Kidney capillary endothelial cell (primary cell): Measurements from ENCODE around the gene ARAP2.
A peak's percentile ranks its signal among the peaks of the same experiment; 100 is the strongest.
"Not testable (repeated sequence)": the region's sequence is repeated elsewhere in the genome, so short reads cannot be mapped to it uniquely, and the experiment has no call there.

Source experiments
- DNase-seq: peaks from one replicate; pipeline ENCODE4 v3.0.0-alpha.2; 2018; ENCODE audit warnings: low spot score

Gene ARAP2

DNA sequence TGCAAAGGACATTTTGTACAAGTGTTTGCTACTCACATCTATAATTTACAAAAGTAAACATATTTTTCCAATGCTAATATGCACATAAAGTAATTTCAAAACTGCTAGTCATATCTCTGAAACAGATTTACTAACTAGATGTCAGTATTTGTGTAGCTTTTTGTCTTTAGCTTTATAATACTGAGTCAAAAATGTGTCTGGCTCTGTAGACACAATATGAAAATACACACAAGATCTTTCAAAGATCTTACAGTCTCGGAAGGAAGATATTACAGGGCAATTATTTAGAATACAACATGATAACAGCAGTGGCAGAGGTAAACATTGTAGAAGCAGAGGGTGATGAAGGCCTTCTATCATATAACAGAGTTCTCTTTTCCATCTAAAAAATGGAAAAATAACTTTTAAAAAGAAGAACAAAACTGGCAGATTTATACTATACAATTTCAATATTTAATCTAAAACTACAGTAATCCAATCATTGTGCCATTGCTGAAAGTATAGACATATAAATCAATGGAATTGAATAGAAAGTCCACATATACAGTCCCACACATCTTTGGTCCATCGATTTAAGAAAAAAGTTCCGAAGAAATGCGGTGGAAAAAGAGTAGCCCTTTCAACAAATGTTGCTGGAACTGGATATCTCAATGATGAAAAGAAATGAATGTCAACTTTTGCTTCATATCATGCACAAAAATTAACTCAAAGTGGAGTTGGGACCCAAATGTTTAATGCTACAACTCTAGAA lies 29.4 kb downstream of the ARAP2 start:
- DNase-seq: no peak

DNA sequence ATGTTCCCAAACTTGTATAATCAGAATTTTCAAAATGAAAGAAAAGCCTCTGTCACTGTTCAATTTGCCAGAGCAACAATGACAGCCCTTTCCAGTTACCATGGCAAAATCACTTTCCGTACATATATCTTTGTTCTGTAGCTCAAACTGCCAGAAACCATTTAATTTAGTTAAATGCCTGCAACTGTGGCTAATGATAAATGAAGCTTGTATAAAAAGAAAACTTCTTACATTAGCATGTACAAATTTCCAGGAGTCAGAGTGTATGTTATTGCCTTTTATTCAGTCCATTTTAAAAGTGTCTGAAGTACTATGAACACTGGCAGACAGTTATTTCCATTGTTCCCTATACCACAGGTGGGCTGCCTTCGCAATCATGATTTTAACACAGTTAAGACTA lies 30.3 kb downstream of the ARAP2 start:
- DNase-seq: no peak

DNA sequence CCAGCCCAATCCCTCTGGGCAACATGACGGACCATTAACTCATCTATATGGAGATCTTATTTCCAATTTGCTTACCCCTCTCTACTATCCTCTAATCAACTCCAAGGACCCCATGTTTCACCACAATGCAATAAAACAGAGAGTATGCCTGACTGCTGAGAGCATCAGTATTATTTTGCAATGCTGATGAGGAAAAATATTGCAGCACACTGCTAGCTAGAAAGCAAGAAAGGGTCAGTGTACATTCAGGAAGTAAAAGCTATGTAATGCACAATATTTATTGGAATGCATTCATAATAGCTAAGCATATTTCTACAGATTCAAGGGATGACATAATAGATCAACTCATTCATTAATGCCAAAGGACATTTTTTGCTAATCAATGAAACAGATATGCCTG lies 33.2 kb downstream of the ARAP2 start:
- DNase-seq: no peak

DNA sequence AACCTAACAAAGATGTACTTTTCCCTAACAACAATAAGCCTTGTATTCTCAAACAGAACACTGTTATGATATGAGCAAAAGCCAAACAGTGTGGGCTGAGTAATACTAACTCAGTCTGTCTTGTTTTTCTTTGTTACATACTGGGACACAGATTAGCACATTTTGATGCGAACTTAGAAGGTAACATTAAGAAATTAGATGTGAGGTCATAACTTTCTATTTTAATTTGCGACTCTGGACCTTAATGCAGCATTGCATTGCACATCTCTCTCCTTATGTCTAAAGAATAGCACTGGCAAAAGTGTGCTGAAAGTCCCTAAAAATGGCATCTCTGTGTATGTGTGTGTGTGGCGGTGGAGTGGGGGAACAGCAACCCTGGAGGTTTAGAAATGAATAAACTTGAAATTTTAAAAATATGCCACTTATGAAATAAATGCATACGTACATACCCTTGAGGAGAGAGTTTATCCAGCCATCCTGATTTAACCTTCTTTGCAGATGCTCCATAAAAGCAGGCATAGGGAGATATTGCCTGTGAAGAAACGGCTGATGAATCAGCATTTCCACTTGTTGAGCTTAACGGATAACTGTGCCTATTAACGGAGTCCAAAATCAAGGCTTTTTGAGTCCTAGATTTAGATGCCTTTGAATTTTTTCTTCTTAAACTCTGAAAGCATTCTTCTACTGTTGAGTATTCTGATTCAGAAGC lies 34.2 kb downstream of the ARAP2 start:
- DNase-seq: no peak

DNA sequence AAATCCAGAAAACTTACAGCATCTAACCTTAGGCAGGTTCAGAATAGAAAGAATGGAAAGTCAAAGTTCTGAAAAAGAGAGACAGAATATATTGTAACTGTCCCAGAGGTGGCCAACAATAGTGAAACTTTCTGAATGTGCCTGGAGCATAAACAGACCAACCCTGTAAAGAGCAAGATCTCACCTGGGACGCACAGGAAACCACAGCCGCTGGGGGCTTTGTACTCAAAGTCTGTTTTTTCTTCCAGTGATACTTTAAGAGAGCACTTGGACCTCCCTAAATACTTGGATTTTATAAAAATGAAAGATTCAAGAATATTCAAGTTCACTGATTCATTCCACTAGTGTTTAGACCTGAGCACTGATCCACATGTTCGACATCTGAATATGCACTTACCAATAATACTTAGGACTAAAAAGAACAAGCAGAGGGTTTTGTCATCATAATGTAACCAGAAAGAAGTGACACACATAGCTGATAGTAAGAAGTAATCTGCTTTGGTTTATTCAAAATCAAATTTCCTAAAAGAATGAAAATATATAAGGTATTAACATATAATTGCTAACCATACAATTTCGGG lies 35.3 kb downstream of the ARAP2 start:
- no peak for DNase-seq

DNA sequence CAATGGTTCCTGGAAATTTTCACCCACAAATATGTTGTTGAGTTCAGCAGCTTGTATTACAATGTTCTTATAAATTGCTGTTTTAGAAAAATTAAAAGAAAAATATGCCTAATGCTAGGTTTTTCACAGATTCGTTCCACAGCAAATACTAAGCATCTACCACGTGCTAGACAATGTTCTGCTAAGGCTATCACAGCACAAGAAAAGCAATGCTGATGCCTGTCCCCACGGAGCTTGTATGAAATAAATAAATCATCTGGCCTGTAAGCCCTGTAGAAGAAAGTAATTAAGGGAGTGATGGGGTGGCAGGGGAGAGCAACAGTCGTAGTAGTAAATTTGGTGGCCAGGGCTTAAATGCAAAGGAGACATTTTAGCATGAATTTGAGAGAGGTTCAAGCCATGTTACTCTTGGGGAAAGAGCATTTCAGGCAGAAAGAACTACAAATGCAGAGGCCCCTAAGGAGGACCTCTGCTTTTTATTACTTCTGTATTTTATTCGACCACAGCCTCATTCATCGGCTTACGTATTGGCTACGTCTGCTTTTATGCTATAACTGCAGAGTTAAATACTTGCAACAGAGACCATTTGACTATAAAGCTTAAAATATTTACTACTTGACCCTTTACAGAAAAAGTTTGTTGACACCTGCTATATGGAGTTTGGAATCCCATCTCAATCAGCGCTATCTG lies 36.3 kb downstream of the ARAP2 start:
- no peak for DNase-seq

DNA sequence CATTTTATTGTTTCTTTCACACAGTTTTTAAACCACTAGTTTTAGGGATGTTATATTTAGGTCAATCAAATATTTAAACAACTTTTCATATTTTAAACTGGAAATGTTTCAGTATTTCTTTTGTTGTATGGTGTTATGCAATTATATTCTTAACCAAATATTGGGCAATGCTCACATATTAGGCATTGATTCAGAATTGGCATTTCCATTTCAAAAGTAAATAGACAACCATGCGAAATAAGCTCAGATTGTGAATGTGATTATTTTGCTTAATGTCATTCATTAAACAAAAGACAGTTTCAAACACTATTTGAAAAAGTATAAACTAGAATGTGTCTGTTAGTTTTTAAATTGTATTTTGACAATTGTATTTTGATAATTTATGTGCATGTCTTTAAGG lies 36.9 kb downstream of the ARAP2 start:
- no peak for DNase-seq

DNA sequence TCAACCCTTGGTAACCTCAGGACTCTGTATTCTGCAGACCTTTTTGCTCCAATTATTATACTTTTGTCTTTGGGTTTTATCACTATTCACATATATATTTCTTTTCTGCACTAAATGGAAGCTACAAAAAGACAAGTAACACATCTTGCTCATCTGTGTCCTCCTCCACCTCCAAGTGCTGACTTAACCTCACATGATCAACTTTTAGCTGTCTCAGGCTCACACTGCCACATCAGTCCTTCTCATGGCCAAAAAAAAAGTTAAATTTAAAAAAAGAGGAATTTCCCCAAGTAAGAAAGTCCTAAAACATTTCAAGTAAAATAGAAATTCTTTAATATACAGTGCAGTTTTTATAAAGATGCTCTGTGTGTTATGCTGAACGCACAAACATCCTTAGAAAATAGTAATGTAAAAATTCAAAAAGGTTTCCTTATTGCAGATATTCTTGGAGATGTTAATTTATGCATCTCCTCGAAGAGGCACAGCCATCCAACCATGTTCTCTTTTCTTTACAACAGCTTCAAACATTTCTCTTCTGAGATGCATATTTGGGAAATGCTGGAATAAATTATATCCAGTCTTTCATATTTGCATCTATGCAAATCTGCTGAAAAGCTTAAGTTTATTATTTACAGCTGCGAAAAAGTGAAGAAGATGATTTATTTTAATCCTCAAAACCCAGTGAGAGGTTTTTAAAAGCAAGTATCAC lies 37.6 kb downstream of the ARAP2 start:
- DNase-seq: no peak

DNA sequence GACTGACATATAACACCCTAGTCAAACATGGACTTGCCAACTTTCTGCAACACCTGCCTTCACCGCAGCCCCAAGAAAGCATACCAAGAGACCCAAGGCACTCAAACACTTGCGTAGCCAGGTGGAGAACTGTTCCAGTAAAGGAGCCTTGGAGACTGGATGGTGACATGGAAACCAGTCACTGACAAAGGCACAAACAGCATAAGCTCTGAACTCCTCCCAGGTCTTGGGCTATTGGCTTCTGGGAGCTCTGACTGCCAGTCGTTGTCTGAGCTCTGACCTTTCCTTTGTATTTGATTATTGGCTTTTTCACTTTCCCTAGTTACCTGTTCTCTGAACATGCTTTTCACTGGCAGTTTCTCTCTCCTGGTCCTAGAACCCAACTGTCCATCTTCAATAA lies 38.3 kb downstream of the ARAP2 start:
- DNase-seq: no peak

DNA sequence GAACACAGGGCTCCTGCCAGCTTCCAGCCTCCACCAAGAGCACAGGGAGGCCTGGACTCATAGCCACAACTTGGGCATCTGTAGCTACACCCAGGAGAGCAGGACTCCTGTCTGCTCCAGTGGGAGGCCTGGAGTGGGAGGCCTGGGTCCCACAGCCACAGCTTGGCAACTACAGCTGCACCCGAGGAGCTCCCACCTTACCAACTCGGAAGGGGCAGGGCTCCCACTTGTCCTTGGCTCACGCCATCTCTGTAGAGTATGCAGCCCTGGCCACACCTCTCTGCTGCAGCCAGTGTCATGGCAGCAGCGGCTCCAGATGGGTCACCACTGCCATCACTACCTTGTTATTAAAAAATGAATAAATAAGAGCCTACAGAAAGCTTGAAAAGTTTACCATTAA lies 45.5 kb downstream of the ARAP2 start:
- DNase-seq: no peak

DNA sequence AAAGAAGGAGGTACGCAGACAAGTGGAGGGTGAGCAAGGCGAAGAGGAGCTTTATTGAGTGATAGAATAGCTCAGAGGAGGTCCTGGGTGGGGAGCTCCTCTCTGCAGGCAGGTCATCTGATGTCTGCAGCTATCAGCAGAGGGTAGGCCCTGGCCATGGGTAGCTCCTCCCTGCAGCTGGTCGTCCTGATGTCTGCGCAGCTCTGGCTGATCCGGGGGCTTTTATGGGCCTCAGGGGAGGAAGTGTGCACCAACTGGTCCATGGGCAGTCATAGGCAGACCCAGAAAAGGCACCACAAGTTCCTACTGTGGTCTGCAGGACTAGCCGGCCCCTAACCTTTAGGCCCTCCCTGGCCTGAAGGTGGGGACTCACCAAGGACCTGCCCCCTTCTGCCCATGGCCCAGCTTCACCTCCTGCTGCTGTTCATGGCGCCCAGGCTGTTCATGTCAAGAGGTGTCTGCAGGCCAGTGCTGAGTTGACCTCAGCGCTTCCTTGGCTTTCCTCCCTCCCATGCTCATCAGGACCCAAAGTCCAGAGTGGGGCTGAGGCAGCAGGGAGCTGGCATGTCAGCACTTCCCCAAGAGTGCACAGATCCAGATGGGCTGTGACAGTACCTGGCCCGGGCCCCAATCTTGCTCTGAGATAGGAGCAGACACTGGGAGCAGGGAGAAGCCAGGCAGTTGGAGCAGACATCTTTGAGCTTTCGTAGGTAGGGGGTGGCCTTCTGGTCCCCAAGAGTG lies 46.1 kb downstream of the ARAP2 start:
- no peak for DNase-seq

DNA sequence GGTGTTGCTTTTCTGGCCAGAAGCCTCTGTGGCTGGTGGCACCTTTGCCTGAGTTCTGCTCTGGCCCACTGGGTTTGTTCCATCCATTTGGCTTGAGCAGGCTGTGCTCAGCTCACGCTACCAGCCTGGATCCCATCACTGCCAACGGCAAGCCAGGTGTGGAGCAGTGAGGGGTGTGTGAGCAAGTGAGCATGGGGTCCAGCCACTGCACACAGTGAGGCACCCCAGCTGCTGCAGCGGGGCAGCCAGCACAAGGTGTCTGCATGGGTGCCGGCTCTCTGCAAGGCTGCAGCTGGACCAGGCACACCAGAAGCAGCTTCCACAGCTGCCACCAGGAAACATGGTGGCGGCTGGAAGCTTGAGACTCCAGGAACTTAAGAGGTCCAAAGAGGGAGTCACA lies 46.8 kb downstream of the ARAP2 start:
- no peak for DNase-seq

DNA sequence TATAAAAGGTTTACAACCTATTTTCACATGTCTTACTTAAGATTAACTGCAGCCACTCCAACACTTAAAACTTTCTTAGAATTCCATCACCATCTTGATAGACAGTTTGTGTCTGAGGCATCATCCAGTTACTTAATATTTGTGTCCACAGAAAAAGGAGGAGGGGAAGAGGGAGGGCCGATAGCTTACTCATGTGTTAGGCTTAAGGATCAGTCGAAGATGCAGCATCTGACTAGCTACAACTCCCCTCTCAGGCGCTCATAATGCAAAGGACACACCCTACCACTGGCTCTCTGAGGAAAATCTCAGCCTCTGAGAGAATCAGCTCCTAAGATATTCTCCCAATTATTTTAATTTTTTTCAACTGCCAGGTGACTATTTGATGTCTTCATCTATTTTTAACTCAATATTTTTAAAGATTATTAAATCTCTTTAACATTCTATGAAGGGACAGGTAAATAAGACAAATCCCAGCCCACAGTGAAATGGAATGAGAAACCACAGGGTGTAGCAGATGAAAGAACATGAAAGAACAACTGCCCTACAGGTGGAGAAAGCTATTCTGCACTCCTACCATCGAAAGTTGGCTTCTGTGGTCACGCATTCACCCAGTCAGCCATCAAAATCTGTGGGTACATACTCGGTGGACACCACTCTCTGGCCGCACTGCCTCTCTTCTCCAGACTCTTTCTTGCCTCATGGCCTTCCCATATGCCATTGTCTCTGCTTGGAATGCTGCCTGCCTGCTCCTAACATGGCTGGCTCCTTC lies 48.0 kb downstream of the ARAP2 start:
- DNase-seq: no peak

DNA sequence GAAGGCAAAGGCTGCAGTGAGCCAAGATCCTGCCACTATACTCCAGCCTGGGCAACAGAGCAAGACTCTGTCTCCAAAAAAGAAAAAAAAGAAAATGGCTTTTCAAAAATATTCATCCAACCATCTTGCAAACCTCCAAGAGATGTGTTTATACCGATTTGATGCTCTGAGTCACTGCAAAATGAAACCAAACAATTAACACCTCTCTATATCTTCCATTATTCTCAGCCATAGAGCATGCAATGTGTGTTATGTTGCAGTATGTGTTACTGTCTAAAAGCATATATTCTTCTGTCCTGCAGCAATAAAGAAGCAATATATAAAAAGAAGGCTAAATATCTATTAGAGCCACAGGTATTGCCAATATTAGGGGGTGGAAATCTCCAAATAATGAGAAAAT lies 51.4 kb downstream of the ARAP2 start:
- no peak for DNase-seq

DNA sequence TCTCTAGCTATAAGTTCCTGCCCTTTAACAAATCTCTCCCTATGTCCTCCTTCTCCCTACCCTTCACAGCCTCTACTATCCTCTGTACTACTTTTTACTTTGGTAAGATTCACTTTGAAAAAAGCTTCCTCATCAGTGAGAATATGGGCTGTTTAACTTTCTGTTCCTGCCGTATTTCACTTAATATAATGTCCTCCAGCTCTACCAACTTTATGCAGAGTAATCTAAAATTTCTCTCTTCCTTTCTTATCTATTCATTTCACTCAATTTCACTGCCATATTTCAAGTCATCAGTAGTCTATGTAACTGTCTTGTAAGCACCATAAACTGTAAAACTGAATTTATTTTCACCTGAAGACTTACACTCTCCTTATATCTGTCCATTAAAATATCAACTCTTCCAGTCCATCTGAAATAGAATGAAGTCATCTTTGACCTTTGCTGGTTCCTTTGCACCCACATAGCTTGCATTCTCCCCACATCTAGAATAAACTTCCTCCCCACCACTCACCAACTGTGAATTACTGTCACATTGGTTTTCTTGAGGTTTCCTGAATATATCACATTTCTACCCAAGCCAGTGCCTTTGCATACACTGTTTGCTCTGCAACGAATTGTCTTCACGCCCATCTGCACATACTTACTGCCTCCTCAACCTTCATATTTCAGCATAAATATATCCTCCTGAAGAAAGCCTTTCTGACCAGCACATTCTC lies 54.6 kb downstream of the ARAP2 start:
- no peak for DNase-seq

DNA sequence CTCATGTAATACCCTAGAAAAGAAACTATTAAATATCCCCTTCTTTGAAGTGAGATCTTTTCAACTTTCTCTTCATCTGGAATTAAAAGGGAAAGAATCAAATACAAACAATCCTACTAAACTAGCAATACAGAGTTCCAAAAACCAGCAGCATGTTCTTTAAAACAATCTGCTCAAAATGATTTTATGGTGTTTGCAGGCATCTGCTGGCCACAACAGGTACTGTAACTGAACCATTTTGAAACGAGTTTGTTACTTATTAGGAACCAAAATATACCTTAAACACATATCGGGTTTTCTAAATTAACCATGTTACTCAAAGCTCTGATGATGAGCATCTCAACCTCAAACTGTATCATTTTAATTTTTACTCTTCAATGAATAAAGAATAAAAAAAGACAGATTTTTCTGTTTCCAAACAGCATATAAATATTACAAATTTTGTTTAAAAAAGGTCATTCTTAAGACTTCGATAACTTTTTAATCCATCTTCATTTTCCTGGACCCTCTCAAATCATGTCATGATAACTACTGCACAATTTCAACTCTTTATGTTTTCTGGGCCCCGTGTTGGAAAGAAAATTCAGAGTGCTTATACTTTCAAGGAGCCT lies 56.5 kb downstream of the ARAP2 start:
- peak; percentile 4 for DNase-seq

DNA sequence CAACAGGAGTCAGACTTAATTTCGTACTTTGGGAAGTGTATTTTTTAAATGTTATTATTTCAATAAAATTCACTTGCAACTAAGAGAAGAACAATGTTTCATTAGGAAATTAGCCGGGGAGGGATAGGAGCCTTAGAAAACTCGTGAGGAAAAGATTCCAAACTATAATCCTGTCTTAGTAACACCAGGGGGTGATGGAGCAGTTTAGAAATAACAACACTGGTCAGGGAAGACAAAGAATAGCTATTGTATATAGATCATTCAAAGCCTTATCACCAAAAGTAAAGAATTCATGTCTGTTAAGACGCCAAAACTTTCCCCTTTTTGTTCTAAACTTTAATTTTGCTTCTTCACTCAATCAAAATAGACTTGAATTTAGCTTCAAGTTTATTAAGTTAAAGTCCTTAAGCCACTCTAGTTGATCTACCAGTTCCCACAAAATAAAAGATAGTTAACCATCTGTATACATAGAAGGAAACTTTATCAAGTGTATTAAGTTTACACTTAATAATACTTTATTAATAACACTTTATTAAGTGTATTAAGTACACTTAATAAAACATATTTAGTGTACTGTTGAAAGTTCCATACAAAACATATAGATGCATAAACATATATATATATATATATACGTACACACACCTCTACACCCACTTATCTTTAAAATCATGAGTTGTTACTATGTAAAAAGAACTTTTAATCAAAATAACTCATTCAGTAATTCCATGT lies 60.5 kb downstream of the ARAP2 start:
- DNase-seq: no peak

DNA sequence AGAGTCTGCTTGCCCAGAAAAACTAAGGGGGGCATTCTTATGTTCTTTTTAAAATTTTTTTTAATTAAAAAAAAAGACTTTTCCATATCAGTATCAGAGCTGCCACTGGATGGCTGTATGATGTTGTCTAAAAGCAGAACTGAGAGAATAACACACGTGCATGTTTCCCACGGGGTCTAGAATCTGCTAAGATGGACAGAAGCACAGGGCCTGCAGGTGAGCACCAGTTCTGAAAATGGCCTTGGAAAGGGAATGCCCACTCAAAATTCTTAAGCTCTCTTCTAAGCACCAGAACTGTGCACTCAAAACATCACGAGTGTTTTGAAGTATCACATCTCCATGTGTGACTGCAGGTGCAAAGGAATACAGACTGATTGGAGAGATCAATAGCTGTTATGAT lies 61.1 kb downstream of the ARAP2 start:
- no peak for DNase-seq

DNA sequence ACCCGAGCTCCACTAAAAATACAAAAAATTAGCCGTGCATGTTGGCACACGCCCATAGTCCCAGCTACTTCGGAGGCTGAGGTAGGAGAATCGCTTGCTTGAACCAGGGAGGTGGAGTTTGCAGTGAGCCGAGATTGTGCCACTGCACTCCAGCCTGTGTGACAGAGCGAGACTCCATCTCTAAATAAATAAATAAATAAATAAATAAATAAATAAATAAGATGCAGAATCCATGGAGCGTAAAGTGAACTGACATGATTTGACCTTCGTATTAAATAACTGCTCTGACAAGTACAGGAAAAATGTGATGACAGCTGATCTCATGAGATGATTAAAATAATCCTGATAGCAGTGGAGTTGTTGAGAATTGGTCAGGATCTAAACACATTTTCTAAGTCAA lies 62.0 kb downstream of the ARAP2 start:
- not testable (repeated sequence) for DNase-seq
